Retinal pigment epithelial cell (primary cell): ENCODE results near the gene DDX27.

Experiments used
- DNase-seq: peaks from one replicate; pipeline ENCODE4 v3.0.0-alpha.2; 2010; ENCODE audit warnings: low read depth
- H3K4me3 ChIP-seq: 2 replicates; pipeline ENCODE4 v1.5.1; 2011; ENCODE audit warnings: mild to moderate bottlenecking, low read length, control low read depth, moderate library complexity
- TF ChIP-seq, protein P1 (sequence below): conservative IDR thresholded peaks from 2 replicates; pipeline ENCODE4 v1.5.1; 2011; ENCODE audit warnings: low read depth, low read length, control low read depth, inconsistent platforms

DDX27 gene

DNA sequence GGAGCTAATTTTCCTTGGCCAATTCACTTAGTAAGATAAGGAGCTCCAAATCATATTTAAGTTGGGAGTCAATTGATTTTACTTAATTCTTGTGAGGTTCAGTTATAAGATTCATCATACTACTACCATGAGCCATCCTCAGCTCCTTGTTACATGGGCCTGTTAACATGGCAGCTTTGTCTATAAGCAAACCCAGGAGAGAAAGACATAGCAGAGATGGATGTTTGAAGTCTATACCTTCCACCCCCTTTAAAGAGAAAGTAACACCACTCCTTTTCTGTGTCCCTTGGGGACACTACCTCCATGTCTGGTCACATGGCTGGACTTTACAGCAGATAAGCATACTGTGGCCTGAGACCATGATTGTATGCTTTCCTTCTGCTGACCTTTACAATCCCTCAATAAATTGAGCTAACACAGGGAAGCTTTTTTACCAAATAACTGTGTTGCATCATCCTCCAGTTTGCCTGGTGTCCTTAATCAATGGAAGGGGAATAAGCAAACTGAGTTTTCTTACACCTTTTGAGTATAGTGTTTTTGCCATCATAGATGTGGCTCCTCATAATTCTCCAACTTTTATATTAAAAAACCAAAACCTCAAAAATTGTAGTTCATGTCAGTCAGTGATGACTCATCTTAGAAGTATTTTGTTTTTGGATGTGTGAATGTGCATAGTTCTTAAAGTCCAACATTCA is 68.5 kb downstream of the DDX27 start:
- H3K4me3 ChIP-seq, result no peak overlapping the region
- no peak for DNase-seq
- TF ChIP-seq, protein P1, sequence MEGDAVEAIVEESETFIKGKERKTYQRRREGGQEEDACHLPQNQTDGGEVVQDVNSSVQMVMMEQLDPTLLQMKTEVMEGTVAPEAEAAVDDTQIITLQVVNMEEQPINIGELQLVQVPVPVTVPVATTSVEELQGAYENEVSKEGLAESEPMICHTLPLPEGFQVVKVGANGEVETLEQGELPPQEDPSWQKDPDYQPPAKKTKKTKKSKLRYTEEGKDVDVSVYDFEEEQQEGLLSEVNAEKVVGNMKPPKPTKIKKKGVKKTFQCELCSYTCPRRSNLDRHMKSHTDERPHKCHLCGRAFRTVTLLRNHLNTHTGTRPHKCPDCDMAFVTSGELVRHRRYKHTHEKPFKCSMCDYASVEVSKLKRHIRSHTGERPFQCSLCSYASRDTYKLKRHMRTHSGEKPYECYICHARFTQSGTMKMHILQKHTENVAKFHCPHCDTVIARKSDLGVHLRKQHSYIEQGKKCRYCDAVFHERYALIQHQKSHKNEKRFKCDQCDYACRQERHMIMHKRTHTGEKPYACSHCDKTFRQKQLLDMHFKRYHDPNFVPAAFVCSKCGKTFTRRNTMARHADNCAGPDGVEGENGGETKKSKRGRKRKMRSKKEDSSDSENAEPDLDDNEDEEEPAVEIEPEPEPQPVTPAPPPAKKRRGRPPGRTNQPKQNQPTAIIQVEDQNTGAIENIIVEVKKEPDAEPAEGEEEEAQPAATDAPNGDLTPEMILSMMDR, result no peak

DNA sequence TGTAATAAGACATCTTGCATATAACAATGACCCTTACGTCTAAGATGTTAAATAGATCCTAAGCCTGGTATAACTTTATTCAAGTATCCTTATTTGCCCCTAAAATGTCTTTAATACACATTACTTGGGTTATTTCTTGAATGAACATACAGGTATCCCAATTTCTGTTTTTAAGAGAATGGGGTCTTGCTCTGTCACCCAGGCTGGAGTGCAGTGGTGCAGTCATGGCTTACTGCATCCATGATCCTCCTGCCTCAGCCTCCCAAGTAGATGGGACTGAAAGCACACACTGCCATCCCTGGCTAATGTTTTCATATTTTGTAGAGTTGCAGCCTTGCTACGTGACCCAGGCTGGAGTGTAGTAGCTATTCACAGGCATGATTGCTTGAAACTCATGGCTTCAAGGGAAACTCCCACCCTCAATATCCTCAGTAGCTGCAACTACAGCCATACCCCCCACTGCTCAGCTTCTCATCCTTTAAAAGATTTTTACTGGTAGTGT is 69.1 kb downstream of the DDX27 start:
- TF ChIP-seq, protein P1, result no peak
- DNase-seq, result no peak

DNA sequence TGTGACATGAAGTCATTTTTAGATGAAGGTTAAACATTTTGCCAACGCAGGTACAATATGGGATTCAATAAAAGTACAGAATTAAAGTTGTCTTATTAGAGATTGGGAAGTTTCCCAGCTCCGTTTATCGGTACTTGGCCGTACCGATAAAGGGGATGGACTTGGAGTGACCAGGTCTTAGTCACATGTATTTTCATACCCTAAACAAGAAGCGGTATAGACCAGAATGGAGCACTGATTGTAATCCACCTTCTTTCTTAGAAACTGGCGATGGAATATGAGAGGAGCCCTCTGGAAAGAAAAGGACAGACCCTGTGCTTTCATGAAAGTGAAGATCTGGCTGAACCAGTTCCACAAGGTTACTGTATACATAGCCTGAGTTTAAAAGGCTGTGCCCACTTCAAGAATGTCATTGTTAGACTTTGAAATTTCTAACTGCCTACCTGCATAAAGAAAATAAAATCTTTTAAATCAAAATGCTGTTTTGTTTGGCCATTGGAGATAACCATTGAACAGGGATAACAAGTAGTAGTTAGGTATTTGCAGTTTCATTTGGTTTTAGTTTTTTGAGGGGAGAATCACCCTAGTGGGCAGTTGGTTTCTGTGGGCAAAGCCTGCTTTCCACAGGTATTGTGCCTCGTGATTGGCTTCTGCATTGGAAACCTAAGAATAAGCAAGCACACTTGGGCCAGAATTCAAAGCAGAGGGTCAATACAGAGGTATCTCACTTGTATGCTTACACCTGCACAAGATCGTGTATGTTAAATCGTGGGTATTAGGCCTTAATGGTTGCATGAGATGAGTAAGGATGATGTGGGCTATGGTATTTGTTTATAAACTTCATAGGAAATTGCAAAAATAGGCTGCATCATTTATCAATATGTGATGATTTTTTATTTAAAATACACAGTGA is 69.8 kb downstream of the DDX27 start:
- TF ChIP-seq, protein P1, result no peak
- H3K4me3 ChIP-seq, result no peak overlapping the region
- DNase-seq, result no peak

More for the DNA sequence above, 69.1 kb downstream of the DDX27 start:
- H3K4me3 ChIP-seq, result no peak overlapping the region

GRCh38 chr20:49290608-49291191 is 71.5 kb downstream of the DDX27 start:
- TF ChIP-seq, protein P1, result no peak
- DNase-seq, result no peak
- H3K4me3 ChIP-seq, result no peak overlapping the region

GRCh38 chr20:49291200-49291599 is 72.0 kb downstream of the DDX27 start:
- no peak overlapping the region for H3K4me3 ChIP-seq
- TF ChIP-seq, protein P1, result no peak
- no peak for DNase-seq

- no peak overlapping the region for H3K4me3 ChIP-seq
- DNase-seq, result no peak
- TF ChIP-seq, protein P1, result no peak
Measured at GRCh38 chr20:49292010-49292409, 72.8 kb downstream of the DDX27 start.
